ENCODE data around the gene MUC5AC.
"Not testable (repeated sequence)": the region's sequence is repeated elsewhere in the genome, so short reads cannot be mapped to it uniquely, and the experiment has no call there.

MUC5AC gene

DNA sequence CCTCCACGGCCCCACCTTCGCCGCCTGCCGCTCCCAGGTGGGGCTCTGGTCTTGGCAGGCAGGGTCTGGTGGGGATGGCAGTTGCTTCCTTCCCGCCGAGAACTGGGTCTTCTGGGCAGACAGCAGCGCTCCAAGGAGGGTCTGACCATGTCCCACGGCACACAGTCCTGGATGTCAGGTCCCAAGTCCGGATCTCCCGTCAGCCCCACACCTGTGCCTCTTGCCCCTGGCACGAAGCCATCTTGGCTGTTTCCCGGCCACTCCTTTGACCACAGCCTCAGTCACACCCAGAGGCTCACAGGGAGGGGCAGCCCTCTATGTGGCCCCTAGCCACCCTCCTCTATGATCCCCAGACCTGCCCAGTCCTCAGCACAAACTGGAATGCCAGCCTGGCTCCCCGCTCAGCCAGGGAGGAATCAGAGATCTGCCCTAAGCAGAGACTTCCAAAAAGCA is 79.4 kb downstream of the MUC5AC start:
- no peak for DNase-seq (ENCODE audit: low read depth)

DNA sequence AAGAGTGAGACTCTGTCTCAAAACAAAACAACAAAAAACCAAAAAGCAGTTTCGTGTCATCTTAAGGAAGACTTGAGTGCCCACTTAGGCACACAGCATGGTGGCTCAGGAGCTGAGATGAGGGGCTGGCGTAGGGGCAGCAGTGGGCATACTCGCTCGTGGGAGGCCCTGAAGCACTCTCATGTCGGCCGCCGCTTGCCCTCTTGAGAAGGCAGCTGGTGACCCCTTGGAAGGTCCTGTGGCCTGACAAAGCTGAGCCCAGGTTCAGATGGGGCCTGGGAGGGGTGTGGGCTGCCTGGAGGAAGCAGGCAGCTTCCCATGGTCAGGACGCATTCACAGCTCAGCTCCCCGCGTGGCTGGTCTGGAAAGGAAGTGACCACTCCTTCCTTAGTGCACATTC is 80.1 kb downstream of the MUC5AC start:
- DNase-seq (ENCODE audit: low read depth): no peak

DNA sequence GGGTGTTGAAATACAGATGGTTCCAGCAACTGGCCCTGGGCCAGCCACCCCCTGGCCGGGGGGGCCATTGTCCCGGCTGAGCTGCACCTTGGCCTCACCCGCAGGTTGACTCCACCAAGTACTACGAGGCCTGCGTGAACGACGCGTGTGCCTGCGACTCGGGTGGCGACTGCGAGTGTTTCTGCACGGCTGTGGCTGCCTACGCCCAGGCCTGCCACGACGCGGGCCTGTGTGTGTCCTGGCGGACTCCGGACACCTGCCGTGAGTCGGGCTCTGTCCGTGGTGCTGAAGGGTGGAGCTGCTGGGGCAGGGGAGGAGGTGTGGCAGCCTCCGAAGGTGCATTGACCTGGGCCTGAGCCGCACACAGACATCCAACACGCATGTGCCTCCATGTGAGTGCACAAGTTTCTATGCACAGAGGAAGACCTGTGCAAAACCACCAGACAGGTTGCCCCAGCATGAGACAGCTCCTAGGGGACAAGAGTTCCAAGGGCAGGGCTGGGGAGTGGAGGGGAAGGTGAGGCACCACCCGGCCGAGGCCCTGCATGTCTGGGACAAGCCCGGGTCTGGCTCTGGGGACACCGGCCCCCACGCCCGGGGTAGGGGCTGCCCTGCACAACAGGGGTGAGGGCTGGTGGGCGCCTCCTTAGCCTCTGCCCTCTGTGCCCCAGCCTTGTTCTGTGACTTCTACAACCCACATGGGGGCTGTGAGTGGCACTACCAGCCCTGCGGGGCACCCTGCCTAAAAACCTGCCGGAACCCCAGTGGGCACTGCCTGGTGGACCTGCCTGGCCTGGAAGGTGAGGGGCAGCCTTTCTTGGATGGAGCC is 81.2 kb downstream of the MUC5AC start:
- no peak for DNase-seq (ENCODE audit: low read depth)

DNA sequence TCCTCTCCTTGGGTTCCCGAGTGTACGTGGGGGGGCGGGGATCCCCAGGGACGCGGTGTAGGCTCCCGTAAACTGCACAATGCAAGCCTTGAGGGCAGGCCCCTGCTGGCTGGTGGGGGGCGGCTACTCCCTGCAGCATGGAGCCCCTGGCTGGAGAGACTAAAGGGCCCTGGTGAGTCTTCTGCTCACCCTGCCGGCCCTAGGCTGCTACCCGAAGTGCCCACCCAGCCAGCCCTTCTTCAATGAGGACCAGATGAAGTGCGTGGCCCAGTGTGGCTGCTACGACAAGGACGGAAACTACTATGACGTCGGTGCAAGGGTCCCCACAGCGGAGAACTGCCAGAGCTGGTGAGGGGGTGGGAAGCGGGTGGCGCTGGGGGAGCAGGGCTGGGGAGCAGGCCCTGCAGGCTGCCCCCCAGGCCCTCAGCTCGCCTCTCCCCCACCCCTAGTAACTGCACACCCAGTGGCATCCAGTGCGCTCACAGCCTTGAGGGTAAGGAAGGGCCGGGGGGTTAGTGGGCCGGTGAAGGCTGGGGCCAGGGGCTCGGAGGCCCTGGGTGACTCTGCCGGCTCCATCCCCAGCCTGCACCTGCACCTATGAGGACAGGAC is 81.9 kb downstream of the MUC5AC start:
- no peak for DNase-seq (ENCODE audit: low read depth)

DNA sequence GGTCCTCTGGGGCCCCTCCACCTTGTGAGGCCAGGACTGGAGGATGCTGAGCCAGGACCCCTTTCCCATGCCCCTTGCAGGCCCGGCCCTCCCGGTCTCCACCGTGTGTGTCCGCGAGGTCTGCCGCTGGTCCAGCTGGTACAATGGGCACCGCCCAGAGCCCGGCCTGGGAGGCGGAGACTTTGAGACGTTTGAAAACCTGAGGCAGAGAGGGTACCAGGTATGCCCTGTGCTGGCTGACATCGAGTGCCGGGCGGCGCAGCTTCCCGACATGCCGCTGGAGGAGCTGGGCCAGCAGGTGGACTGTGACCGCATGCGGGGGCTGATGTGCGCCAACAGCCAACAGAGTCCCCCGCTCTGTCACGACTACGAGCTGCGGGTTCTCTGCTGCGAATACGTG is 83.0 kb downstream of the MUC5AC start:
- DNase-seq (ENCODE audit: low read depth): no peak

DNA sequence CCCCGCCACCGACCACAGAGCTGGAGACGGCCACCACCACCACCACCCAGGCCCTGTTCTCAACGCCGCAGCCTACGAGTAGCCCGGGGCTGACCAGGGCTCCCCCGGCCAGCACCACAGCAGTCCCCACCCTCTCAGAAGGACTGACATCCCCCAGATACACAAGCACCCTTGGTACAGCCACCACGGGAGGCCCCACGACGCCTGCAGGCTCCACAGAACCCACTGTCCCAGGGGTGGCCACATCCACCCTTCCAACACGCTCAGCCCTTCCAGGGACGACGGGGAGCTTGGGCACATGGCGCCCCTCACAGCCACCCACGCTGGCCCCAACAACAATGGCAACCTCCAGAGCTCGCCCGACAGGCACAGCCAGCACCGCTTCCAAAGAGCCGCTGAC is 84.0 kb downstream of the MUC5AC start:
- DNase-seq (ENCODE audit: low read depth): no peak

DNA sequence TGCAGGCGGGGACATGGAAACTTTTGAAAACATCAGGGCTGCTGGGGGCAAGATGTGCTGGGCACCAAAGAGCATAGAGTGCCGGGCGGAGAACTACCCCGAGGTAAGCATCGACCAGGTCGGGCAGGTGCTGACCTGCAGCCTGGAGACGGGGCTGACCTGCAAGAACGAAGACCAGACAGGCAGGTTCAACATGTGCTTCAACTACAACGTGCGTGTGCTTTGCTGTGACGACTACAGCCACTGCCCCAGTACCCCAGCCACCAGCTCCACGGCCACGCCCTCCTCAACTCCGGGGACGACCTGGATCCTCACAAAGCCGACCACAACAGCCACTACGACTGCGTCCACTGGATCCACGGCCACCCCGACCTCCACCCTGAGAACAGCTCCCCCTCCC is 84.5 kb downstream of the MUC5AC start:
- no peak for DNase-seq (ENCODE audit: low read depth)

DNA sequence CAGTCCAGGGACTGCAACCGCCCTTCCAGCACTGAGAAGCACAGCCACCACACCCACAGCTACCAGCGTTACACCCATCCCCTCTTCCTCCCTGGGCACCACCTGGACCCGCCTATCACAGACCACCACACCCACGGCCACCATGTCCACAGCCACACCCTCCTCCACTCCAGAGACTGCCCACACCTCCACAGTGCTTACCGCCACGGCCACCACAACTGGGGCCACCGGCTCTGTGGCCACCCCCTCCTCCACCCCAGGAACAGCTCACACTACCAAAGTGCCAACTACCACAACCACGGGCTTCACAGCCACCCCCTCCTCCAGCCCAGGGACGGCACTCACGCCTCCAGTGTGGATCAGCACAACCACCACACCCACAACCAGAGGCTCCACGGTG is 85.0 kb downstream of the MUC5AC start:
- DNase-seq (ENCODE audit: low read depth): not testable (repeated sequence)

DNA sequence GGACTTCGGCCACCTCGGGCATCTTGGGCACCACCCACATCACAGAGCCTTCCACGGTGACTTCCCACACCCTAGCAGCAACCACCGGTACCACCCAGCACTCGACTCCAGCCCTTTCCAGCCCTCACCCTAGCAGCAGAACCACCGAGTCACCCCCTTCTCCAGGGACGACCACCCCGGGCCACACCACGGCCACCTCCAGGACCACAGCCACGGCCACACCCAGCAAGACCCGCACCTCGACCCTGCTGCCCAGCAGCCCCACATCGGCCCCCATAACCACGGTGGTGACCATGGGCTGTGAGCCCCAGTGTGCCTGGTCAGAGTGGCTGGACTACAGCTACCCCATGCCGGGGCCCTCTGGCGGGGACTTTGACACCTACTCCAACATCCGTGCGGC is 85.8 kb downstream of the MUC5AC start:
- not testable (repeated sequence) for DNase-seq (ENCODE audit: low read depth)

DNA sequence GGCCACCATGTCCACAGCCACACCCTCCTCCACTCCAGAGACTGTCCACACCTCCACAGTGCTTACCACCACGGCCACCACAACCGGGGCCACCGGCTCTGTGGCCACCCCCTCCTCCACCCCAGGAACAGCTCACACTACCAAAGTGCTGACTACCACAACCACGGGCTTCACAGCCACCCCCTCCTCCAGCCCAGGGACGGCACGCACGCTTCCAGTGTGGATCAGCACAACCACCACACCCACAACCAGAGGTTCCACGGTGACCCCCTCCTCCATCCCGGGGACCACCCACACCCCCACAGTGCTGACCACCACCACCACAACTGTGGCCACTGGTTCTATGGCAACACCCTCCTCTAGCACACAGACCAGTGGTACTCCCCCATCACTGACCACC is 86.8 kb downstream of the MUC5AC start:
- not testable (repeated sequence) for DNase-seq (ENCODE audit: low read depth)

DNA sequence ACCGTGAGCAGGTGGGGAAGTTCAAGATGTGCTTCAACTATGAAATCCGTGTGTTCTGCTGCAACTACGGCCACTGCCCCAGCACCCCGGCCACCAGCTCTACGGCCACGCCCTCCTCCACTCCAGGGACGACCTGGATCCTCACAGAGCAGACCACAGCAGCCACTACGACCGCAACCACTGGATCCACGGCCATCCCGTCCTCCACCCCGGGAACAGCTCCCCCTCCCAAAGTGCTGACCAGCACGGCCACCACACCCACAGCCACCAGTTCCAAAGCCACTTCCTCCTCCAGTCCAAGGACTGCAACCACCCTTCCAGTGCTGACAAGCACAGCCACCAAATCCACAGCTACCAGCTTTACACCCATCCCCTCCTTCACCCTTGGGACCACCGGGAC is 88.0 kb downstream of the MUC5AC start:
- not testable (repeated sequence) for DNase-seq (ENCODE audit: low read depth)

DNA sequence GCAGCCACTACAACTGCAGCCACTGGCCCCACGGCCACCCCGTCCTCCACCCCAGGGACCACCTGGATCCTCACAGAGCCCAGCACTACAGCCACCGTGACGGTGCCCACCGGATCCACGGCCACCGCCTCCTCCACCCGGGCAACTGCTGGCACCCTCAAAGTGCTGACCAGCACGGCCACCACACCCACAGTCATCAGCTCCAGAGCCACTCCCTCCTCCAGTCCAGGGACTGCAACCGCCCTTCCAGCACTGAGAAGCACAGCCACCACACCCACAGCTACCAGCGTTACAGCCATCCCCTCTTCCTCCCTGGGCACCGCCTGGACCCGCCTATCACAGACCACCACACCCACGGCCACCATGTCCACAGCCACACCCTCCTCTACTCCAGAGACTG is 88.5 kb downstream of the MUC5AC start:
- not testable (repeated sequence) for DNase-seq (ENCODE audit: low read depth)

DNA sequence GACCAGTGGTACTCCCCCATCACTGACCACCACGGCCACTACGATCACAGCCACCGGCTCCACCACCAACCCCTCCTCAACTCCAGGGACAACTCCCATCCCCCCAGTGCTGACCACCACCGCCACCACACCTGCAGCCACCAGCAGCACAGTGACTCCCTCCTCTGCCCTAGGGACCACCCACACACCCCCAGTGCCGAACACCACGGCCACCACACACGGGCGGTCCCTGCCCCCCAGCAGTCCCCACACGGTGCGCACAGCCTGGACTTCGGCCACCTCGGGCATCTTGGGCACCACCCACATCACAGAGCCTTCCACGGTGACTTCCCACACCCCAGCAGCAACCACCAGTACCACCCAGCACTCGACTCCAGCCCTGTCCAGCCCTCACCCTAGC is 89.3 kb downstream of the MUC5AC start:
- DNase-seq (ENCODE audit: low read depth): not testable (repeated sequence)

DNA sequence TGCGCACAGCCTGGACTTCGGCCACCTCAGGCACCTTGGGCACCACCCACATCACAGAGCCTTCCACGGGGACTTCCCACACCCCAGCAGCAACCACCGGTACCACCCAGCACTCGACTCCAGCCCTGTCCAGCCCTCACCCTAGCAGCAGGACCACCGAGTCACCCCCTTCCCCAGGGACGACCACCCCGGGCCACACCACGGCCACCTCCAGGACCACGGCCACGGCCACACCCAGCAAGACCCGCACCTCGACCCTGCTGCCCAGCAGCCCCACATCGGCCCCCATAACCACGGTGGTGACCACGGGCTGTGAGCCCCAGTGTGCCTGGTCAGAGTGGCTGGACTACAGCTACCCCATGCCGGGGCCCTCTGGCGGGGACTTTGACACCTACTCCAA is 91.2 kb downstream of the MUC5AC start:
- not testable (repeated sequence) for DNase-seq (ENCODE audit: low read depth)

DNA sequence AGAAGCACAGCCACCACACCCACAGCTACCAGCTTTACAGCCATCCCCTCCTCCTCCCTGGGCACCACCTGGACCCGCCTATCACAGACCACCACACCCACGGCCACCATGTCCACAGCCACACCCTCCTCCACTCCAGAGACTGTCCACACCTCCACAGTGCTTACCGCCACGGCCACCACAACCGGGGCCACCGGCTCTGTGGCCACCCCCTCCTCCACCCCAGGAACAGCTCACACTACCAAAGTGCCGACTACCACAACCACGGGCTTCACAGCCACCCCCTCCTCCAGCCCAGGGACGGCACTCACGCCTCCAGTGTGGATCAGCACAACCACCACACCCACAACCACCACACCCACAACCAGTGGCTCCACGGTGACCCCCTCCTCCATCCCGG is 92.7 kb downstream of the MUC5AC start:
- DNase-seq (ENCODE audit: low read depth): not testable (repeated sequence)

Data from amniotic epithelial cell (primary cell).